KG1 (cell line): ENCODE measurements around the gene MARCO.
"Not testable (repeated sequence)": the region's sequence is repeated elsewhere in the genome, so short reads cannot be mapped to it uniquely, and the experiment has no call there.

ENCODE experiments used
- DNase-seq: peaks from one replicate; lab custom pipeline; 2025; lab: John Stamatoyannopoulos, UW

The MARCO gene

DNA sequence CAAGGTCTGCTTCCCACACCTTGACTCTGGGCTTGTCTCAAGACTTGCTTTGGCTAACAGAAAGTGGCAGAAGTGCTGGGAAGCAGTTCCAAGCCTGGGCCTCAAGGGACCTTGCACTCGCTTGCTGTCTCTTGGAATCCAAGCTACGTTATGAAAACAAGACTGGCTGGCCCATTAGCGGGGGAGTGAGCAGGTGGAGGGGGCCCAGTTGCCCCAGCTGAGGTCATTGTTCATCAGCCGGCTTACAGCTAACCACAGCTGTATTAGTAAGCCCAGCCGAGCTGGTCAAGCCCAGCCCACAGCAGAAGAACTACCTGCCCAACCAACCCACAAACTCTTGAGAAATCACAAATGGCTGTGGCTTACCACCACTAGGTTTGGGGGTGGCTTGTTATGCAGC, 63.1 kb downstream of the MARCO start:
- DNase-seq, result no peak

- DNase-seq, result no peak
Measured at GRCh38 chr2:119005555-119005954, 63.6 kb downstream of the MARCO start.

DNA sequence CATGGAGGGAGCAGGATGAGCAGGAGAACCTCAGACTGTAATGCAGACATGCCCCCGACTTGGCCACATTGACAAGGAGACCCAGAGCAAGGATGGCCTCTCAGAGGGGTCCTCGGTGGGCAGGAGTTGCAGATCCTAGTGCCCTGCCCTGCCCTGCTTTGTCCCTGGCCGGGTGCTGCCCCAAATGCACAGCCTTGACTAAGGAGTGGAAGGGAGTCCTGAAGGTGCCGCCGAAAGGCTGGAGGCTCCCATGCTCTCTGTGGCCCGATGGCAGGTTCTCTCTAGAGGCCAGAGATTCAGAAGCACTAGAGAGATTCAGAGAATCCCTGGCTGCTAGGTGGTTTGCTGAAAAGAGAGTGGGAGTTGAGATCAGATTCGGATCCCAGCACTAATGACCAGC, 64.4 kb downstream of the MARCO start:
- DNase-seq, result no peak

DNA sequence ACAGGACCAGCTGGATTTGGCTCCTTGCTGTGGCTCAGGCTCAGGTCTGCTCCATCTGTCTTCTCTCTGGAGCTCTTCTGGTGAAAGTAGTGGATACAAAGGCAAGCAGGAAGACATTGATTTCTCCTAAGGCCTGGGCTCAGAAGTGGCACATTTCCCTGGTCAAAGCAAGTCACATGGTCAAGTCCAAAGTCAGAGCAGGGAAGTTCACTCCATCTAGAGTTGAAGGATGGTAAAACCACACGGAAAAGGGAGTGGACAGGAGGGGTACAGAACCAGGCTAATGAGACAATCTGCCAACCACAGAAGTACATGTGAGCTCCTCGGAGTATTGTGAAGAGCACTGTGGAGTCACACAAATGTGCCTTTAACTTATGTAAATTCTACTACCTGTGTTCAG, 66.1 kb downstream of the MARCO start:
- DNase-seq, result no peak

DNA sequence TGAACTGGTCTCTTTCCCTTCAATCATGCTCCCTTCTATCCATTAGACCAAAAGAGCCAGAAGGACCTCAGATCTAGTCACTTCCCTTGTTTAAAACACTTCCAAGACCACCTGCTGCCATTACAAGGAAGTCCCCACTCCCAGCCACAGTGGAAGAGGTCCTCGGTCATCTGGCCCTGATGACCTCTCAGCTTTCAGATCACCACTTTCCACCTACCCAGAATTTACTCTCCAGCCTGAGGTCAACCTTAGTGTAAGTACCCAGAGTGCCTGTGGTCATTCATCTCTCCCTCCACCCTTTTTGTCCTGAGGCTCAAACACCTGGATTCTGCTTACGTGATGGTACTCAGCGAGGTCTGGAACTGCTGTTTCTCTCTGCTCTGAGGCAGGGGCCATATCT, 67.1 kb downstream of the MARCO start:
- no peak for DNase-seq

DNA sequence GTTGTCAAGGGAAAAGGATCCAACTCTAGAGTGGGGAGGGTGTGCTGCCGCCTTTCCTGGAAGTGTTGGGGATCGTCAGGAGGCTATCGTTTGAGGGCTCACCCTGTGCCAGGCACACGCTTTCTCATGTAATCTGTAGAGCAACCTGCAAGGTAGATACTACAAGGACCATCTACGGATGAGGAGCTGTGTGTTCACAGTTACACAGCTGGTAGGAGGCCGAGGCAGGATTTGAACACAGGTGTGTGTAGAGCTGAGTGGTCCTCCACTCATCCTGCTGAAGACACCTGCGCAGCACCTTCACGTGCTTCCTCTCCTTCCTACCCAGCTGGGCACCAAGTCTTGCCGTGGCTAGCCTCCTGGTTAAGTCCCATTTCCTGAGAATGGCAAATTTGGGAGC, 68.3 kb downstream of the MARCO start:
- no peak for DNase-seq

GRCh38 chr2:119011162-119011909, 69.3 kb downstream of the MARCO start:
- no peak for DNase-seq

DNA sequence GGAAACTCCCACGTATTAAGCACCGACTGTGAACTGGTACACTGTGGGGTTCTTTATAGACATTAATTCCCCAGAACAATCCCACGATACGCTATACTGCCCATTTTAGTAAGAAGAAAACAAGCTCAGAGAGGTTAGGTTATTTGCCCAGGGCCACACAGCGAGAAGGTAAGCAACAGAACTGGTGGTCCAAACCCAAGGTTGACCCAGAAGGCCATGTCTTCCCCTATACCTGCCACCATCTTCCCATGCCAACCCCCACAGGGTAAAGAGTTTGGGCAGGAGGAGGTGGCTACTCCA, 69.9 kb downstream of the MARCO start:
- no peak for DNase-seq

DNA sequence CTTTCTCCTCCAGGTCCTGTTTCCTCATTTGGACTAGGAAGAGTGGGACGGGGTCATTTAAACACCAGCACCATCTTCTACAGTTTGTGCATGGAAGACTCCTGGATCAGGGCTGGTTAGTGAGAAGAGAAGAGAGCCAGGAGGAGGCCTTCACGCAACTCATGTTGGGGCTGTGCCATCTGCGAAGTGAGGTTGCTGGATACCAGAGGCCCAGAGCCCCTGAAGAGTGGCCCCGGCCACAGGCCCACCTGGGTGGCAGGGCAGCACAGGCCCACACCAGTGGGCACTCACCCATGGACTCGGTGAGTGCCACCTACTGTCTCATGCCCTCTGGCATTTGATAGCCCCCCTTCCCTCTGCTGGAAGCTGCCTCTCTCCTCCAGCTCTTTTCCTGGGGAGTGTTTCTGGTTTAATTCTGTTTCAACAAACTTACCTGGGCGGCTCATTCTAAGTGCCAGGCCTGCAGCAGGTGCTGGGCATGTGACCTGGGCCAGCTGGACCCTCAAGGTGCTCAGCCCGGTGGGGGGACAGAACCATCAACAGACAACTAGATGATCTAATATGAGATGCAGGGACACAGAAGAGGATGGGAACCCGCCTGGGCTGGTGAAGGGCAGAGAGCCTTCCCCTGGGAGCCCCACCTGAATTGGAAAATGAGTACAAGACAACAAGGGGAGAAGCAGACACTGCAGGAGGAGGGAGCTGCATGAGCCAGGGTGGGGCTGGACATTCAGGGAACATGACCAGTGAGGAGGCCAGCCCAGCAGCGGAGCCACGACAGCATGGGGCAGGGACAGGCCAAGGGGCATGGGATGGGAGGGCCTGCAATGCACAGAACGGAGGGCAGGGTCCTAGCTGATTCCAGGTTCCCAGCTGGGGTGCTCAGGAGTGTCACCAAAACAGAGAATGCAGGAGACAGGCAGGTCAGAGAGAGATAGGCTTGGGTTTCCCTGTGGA, 70.6 kb downstream of the MARCO start:
- DNase-seq, result no peak

DNA sequence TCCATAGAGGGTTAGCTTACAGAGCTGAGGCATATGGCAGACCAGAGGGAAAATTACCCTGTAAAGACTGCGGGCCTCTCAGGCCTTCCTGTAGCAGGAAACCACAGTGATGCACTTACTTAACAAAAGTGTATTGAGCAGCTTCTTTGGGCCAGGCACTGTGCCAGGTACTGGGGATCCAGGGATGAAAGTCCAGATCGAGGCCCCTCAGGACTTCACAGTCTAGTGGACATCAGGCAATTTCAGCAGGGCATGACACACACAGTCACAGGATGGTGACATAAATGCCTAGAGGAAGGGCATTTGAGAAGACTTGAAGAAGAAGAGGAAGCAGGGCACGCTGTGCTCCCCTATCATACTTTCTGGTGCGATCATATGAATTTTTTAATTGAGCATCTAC, 71.7 kb downstream of the MARCO start:
- DNase-seq, result no peak

DNA sequence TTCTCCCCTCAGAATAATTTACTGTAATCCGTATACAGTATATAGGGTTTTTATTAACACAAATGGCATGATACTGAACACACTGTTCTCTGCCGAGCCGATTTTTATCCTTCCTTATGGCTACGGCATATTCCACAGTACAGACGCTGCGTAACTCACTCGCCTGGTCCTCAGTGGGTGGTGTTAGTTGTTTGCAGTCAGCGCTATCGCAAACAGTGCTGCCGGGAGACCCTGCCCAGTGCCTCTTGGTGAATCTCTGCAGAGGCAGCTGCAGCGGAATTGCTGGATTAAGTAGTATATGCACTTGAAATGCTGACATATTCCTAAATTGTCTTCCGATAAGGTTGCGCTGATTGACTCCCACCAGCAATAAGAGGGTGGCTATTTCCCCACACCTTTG, 73.9 kb downstream of the MARCO start:
- DNase-seq, result no peak

- no peak for DNase-seq
Measured at GRCh38 chr2:119019521-119019920, 77.5 kb downstream of the MARCO start.

DNA sequence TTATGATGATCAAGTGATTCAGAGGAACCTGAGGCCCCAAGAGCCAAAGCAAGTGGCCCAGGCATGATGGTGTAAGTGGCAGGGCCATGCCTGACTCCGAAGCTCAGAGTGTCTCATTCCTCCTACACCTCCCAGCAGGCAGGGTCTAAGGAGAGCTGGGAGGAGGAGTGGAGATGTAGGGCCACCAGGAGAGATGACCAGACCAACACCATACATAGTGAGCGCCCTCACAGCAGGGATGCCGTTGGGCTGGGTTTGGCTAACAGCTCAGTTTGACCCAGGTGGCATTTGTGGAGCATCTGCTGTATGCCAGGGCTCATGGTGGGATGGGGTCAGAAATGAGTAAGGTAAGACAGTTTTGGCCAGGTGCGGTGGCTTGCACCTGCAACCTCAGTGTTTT, 80.7 kb downstream of the MARCO start:
- no peak for DNase-seq

DNA sequence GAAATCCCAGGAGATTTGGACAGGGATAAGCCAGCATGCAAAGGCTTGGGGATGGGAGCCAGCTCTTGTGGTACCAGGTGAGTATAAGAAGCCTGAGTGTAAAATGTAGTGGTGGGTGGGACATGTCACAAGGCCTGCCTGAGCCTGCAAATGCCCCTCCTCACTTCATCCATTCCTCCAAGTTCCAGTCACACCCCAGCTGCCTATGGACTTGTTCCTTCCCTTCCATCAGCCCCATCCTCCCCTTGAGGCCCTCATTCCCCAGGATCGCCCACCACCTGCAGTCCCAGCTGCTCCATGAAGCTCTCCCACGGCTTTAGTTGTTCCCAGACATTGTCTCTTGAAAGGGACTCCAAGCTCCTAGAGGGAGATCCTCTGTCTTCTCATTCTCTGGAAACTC, 81.5 kb downstream of the MARCO start:
- no peak for DNase-seq

DNA sequence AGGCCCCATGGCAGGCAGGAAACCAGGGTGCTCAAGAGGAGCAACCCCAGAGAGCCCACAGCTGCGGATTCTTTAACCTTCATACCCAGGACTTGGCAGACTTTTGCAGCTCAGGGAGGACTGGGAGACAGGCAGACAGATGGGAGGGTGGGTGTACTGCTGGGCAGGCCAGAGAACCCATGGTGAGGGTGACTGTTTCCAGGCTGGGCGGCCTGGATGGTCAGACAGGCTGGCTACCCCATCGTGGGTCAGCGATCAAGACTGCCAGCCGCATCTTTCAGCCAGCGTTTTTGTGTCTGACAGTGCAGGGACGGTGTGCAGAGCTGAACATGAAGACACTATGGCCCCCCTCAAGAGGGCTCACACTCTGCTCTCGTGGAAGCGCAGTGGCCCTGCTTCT, 82.2 kb downstream of the MARCO start:
- no peak for DNase-seq

GRCh38 chr2:119024568-119024967, 82.6 kb downstream of the MARCO start:
- DNase-seq, result no peak

DNA sequence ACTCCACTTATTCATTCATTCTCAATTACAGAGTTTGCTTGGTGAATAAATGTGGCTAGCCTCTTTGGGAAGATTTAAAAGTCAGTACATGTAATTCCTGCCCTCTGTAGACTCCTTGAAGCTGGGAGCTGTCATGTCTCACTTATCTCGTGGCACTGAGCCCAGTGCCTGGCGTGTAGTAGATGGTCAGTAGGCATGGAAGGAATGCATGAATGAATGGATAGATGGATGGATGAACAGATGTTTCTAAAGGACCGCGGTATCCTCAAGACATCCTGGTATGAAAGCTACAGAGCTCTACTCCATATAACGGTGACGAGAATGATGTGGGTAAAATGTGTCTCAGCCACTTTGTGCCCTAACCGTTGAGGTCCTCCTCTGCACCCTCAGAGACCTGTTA, 83.0 kb downstream of the MARCO start:
- DNase-seq, result no peak

- no peak for DNase-seq
Measured at GRCh38 chr2:119025762-119026351, 83.9 kb downstream of the MARCO start.

GRCh38 chr2:119026890-119027289, 84.9 kb downstream of the MARCO start:
- DNase-seq, result no peak

DNA sequence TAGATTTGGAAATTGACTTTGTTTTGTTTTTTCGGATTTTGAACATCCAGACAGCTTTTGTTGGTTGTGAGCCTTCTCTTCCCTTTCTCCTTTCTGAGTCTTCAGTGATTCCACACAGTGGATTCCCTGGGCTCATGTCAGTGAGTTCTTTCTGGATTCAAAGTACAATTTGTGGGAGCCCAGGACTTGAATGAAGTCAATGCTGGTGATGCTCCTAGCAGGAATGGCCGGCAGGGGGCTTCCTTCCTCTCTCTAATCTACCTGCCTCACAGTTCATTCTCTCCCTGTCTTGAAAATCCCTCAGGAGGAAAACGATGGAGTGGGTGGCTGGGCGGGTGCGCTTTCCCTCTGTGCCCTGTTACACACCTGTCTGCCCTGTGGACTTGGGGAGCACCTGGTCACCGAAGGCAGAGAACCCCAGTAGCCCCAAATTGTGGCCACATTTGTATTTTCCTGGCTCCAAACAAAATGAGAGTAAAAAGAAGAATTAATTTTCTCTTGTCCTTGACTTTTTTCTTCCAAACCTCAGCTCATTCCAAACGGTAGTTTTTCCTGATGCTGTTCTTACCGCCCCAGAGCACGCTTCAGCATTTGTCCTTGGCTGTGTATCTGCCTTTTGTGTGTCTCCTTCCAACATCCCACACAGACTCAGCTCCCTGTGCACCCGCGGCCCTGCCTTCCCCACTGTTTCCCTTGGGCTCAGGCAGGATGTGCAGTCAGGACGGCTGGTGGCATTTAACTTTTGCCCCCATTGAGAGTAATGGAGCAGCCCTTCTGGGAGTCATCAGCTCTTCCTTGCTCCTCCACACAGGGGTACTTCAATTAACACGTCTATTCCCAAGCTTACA, 86.6 kb downstream of the MARCO start:
- DNase-seq, result no peak

DNA sequence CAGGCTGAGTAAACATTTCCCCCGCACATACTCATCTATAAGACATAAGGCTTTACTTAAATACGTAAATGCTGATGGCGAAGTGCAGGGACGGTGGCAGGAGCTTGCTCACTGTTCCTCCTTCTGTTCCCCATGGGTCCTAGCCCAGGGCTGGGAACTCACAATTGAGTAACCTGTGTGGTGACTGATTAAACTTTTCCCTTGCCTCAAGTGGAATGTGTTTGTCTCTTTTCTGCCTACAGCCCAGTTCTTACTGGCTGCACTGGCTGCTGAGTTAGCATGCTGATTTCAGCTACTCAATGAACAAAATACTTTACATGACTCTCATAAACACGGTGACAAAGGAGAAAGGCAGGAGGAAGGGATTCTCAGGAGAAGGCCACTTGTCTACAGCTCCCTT, 87.3 kb downstream of the MARCO start:
- no peak for DNase-seq

GRCh38 chr2:119037922-119038321, 95.9 kb downstream of the MARCO start:
- not testable (repeated sequence) for DNase-seq
